Choroid plexus epithelial cell (primary cell): Measurements from ENCODE around the gene OLFML2A.

Experiments used
- DNase-seq: peaks from one replicate; pipeline ENCODE4 v3.0.0-alpha.2; 2010; ENCODE audit warnings: low read depth
- H3K4me3 ChIP-seq: 2 replicates; pipeline ENCODE4 v1.5.1; 2011; ENCODE audit warnings: low read depth, mild to moderate bottlenecking, control low read depth, low read length, moderate library complexity
- CTCF ChIP-seq: conservative IDR thresholded peaks from 2 replicates; pipeline ENCODE4 v1.5.1; 2011; ENCODE audit warnings: low read depth, mild to moderate bottlenecking, control low read depth, inconsistent platforms, low read length, moderate library complexity

The OLFML2A gene

DNA sequence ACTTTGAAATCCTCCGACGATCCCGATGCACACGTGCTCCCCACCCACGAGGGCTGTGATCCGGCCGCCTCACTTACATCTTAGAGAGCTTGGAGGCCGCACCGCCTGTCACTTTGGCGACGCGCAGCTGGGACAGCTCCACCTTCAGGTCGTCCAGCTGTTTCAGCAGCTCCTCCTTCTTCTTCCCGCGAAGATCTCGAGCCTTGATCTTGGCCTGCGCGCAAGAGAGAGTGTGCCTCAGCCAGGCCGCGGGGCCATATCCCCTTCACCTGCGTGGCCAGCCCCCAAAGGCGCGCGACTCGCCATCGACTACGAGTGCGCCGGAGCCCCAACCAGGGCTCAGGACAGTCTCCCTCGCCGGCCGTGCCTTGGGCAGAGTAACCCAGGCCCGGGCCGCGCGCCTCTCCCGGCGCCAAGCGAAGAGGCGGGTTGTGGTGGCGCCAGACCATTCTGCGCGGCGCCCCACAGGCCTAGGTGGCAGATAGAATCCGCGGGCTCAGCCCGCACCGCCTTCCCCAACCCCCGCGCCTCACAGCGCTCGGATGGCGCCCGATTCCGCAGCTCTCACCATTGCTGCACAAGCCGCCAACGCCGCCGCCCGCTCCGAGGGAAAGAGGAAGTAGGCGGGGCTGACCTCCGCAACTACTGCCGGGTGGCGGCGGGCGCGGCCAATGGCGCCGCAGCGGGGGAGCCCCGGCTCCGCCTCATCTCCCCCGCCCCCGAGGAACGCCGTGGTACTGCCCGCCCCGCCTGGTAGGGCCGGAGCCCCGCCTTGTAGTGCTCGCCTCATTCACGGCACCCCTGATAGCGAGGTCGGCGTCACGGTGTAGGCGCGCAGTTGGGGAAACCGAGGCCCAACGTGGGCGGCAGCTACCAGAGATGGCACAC lies 84.7 kb downstream of the OLFML2A start, which contains the start of the genes ARPC5L and RPL35:
Gene ARPC5L (plus strand): TSS at position 789 of the 888 bp plus-strand sequence. CDS start 7,161 bp downstream, outside the sequence.
Gene RPL35 (minus strand): TSS at position 616 of the 888 bp plus-strand sequence. CDS start 45 bp downstream, at position 571.
- H3K4me3 ChIP-seq, result peak within 1 kb of the TSS; percentile 88
- peak; percentile 96 for DNase-seq
- peak; percentile 40 for TF ChIP-seq CTCF

DNA sequence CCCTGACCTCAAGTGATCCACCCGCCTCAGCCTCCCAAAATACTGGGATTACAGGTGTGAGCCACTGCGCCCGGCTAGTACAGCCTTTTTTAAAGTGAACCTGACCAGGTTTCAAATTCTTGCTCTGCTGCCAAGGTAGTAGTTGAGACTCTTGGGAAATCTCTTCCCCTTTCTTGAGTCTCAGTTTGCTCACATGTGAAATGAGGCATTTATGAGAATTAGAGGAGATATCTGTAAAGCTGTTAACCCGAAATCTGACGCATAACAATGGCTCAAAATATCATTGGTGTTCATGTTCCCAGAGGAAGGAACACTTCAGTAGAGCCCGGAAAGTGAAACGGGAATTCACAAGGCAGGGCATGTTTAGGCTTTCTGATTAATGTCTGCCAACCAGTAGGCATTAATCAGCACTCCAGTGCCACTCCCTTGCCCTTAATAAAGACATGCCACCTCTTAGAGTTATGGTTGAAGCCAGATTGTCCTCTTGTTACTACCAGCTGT lies 86.5 kb downstream of the OLFML2A start:
- H3K4me3 ChIP-seq, result no peak overlapping the region
- DNase-seq, result no peak
- TF ChIP-seq CTCF, result no peak
